ENCODE data around the gene GLIPR2. TPM values are rescaled to one million over a fixed set of nuclear protein-coding genes. Genes with fewer than 3 reads are reported as not detected.

GLIPR2 gene
- total and polyA plus RNA-seq, 2 of the 13 experiments (the other 11 are each of a cell fraction or from before 2014, with no cell fraction given) = 0.08 to 0.42 TPM

- TF ChIP-seq ZNF609 (CRISPR knock-in tag; IDR thresholded peaks at IDR 0.05; ENCODE audit: borderline replicate concordance) (no peak), NFE2L2 (IDR thresholded peaks at IDR 0.05; ENCODE audit: low read length) (peak; percentile 83), ZC3H4 (CRISPR knock-in tag; IDR thresholded peaks at IDR 0.05; ENCODE audit: borderline replicate concordance) (no peak), NFYB (CRISPR knock-in tag; IDR thresholded peaks at IDR 0.05) (no peak), MTA1 (CRISPR knock-in tag; IDR thresholded peaks at IDR 0.05; ENCODE audit: borderline replicate concordance) (no peak), CC2D1A (CRISPR knock-in tag; IDR thresholded peaks at IDR 0.05) (no peak), ZNF12 (CRISPR knock-in tag; IDR thresholded peaks at IDR 0.05) (peak; percentile 98), KLF11 (CRISPR knock-in tag; IDR thresholded peaks at IDR 0.05) (no peak), ZNF547 (CRISPR knock-in tag; IDR thresholded peaks at IDR 0.05) (no peak), GATAD2A (CRISPR knock-in tag; IDR thresholded peaks at IDR 0.05) (peak; percentile 86), SMARCC2 (IDR thresholded peaks at IDR 0.05) (no peak), ZNF619 (CRISPR knock-in tag; IDR thresholded peaks at IDR 0.05) (no peak), NCOA2 (CRISPR knock-in tag; IDR thresholded peaks at IDR 0.05) (peak; percentile 53; the same call in 1 of the 2 replicates), ZSCAN29 (CRISPR knock-in tag; conservative IDR thresholded peaks at IDR 0.05) (no peak), SALL1 (CRISPR knock-in tag; IDR thresholded peaks at IDR 0.05) (peak; percentile 73; the same call in 1 of the 2 replicates), ZNF639 (CRISPR knock-in tag; conservative IDR thresholded peaks at IDR 0.05) (no peak), ZBTB3 (CRISPR knock-in tag; IDR thresholded peaks at IDR 0.05; ENCODE audit: borderline replicate concordance, low read depth) (no peak), ZNF615 (CRISPR knock-in tag; IDR thresholded peaks at IDR 0.05; ENCODE audit: borderline replicate concordance) (no peak), TMF1 (CRISPR knock-in tag; IDR thresholded peaks at IDR 0.05; ENCODE audit: low read depth) (no peak)
- TF ChIP-seq, protein P1, sequence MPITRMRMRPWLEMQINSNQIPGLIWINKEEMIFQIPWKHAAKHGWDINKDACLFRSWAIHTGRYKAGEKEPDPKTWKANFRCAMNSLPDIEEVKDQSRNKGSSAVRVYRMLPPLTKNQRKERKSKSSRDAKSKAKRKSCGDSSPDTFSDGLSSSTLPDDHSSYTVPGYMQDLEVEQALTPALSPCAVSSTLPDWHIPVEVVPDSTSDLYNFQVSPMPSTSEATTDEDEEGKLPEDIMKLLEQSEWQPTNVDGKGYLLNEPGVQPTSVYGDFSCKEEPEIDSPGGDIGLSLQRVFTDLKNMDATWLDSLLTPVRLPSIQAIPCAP (CRISPR knock-in tag; IDR thresholded peaks at IDR 0.05; ENCODE audit: low read depth) = no peak
- TF ChIP-seq, protein P2, sequence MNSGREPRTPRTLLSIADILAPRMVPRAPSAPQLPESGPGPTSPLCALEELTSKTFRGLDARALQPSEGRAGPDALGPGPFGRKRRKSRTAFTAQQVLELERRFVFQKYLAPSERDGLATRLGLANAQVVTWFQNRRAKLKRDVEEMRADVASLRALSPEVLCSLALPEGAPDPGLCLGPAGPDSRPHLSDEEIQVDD (CRISPR knock-in tag; IDR thresholded peaks at IDR 0.05; ENCODE audit: borderline replicate concordance) = no peak
- TF ChIP-seq, protein P3, sequence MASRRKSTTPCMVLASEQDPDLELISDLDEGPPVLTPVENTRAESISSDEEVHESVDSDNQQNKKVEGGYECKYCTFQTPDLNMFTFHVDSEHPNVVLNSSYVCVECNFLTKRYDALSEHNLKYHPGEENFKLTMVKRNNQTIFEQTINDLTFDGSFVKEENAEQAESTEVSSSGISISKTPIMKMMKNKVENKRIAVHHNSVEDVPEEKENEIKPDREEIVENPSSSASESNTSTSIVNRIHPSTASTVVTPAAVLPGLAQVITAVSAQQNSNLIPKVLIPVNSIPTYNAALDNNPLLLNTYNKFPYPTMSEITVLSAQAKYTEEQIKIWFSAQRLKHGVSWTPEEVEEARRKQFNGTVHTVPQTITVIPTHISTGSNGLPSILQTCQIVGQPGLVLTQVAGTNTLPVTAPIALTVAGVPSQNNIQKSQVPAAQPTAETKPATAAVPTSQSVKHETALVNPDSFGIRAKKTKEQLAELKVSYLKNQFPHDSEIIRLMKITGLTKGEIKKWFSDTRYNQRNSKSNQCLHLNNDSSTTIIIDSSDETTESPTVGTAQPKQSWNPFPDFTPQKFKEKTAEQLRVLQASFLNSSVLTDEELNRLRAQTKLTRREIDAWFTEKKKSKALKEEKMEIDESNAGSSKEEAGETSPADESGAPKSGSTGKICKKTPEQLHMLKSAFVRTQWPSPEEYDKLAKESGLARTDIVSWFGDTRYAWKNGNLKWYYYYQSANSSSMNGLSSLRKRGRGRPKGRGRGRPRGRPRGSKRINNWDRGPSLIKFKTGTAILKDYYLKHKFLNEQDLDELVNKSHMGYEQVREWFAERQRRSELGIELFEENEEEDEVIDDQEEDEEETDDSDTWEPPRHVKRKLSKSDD (CRISPR knock-in tag; IDR thresholded peaks at IDR 0.05; ENCODE audit: low read depth) = no peak
Observed at GRCh38 chr9:36207546-36208012, 71.0 kb downstream of the GLIPR2 start (continued).
